ENCODE results near the gene BRD9. TPM values are rescaled to one million over a fixed set of nuclear protein-coding genes. Genes with fewer than 3 reads are reported as not detected.
A peak's percentile ranks its signal among the peaks of the same experiment; 100 is the strongest.
"Not testable (repeated sequence)": the region's sequence is repeated elsewhere in the genome, so short reads cannot be mapped to it uniquely, and the experiment has no call there.

BRD9 gene
- 10 to 100 TPM; 20.3 to 28.8 (median 22.2) TPM for total RNA-seq

- in situ Hi-C loops (cut with MboI; ENCODE audit: low sequenced_read_pairs in 4 of 4) (no loop called here), intact Hi-C loops (cut with DNase I; ENCODE audit: low total_unique reads) (loop anchor here (1.0 to 10.0 kb wide), 4 partner anchors 108 to 452 kb away; partner anchors contain the start of genes CEP72, CLPTM1L, TPPP and ZDHHC11B)
- Histone ChIP-seq H3K27ac (peak within 1 kb of the TSS; percentile 83 to 96 (median 92)), H3K9me3 (no peaks in the 10 kb centered on the region), H3K27me3 (no peaks in the 10 kb centered on the region), H3K4me1 (peaks cover 15 to 16% of the 10 kb centered on the region in 2 donors), H3K36me3 (peaks cover 0 to 38% of the 10 kb centered on the region in 2 donors), H3K4me3 (peak within 1 kb of the TSS; percentile 73 to 88 (median 78))
- peak; percentile 52 to 68 for DNase-seq
- ATAC-seq = peak; percentile 92 to 95
- TF ChIP-seq CTCF (IDR thresholded peaks at IDR 0.05 in 4 of 5, conservative IDR thresholded peaks at IDR 0.05 in 1 of 5) (no peak), POLR2A (IDR thresholded peaks at IDR 0.05) (peak in 1 of 2 donors; percentile 57)
Measured at GRCh38 chr5:892394-893136, at the start of gene BRD9, which contains the start of gene TRIP13. Gene BRD9 (minus strand): TSS chr5:892801. CDS start chr5:892657, 144 bp downstream. Gene TRIP13 (plus strand): TSS chr5:892884. CDS start chr5:892999, 115 bp downstream.

GRCh38 chr5:940741-941140 lies 48.1 kb upstream of the BRD9 start:
- ATAC-seq; DNase-seq; intact Hi-C loops (cut with DNase I; ENCODE audit: low total_unique reads); H3K4me3 ChIP-seq; H3K9me3 ChIP-seq; H3K27ac ChIP-seq; H3K36me3 ChIP-seq; H3K4me1 ChIP-seq: not testable (repeated sequence)
- in situ Hi-C loops (cut with MboI; ENCODE audit: low sequenced_read_pairs in 4 of 4) = loop anchor here in 1 of 4 donors (25.0 kb wide), 1 partner anchor 222 kb away; no protein-coding TSS in a partner anchor
- peaks cover 19 to 24% (median 20%) of the 10 kb centered on the region in 3 donors for H3K27me3 ChIP-seq

- Histone ChIP-seq H3K4me1 (no peaks in the 10 kb centered on the region), H3K4me3 (no peak overlapping the region), H3K36me3 (no peaks in the 10 kb centered on the region), H3K27me3 (peaks cover 7 to 12% (median 10%) of the 10 kb centered on the region in 3 donors), H3K27ac (no peak overlapping the region), H3K9me3 (no peaks in the 10 kb centered on the region)
- in situ Hi-C loops (cut with MboI; ENCODE audit: low sequenced_read_pairs in 4 of 4) (loop anchor here in 1 of 4 donors (25.0 kb wide), 1 partner anchor 223 kb away; no protein-coding TSS in a partner anchor), intact Hi-C loops (cut with DNase I; ENCODE audit: low total_unique reads) (no loop called here)
- TF ChIP-seq CTCF (IDR thresholded peaks at IDR 0.05 in 4 of 5, conservative IDR thresholded peaks at IDR 0.05 in 1 of 5) (no peak), POLR2A (IDR thresholded peaks at IDR 0.05) (no peak)
- no peak for ATAC-seq
- no peak for DNase-seq
Measured at GRCh38 chr5:939368-939767, 46.8 kb upstream of the BRD9 start.

GRCh38 chr5:937151-937924 lies 44.7 kb upstream of the BRD9 start:
- Histone ChIP-seq H3K27me3 (peaks cover under 1 to 3% (median 2%) of the 10 kb centered on the region in 3 donors), H3K4me1 (no peaks in the 10 kb centered on the region), H3K4me3 (no peak overlapping the region), H3K27ac (no peak overlapping the region), H3K36me3 (no peaks in the 10 kb centered on the region), H3K9me3 (no peaks in the 10 kb centered on the region)
- TF ChIP-seq CTCF (IDR thresholded peaks at IDR 0.05 in 4 of 5, conservative IDR thresholded peaks at IDR 0.05 in 1 of 5) (no peak), POLR2A (IDR thresholded peaks at IDR 0.05) (no peak)
- ATAC-seq (no peak), DNase-seq (no peak)
- intact Hi-C loops (cut with DNase I; ENCODE audit: low total_unique reads) (no loop called here), in situ Hi-C loops (cut with MboI; ENCODE audit: low sequenced_read_pairs in 4 of 4) (loop anchor here in 1 of 4 donors (25.0 kb wide), 1 partner anchor 225 kb away; no protein-coding TSS in a partner anchor)
